Heart left ventricle (tissue), 13 donors: Measurements from ENCODE around the gene NIPAL3.

Experiments
- POLR2A ChIP-seq, 2 donors: fragments of 450-650 bp; IDR thresholded peaks; one replicate each; pipeline ENCODE4 v1.6.1; 2017; ENCODE audit warnings: antibody characterized with exemption in 2 of 2, mild to moderate bottlenecking in 2 of 2, moderate library complexity in 2 of 2
- TF ChIP-seq, protein P1 (sequence below), 12 donors: fragments of 200-600 bp; sonication (generic) in 4 of 12; IDR thresholded peaks; one replicate each; pipeline versions ENCODE4 v1.5.0 to v1.8.0; 2018 to 2022; ENCODE audit warnings: antibody characterized with exemption in 12 of 12, mild to moderate bottlenecking in 5 of 12
- donor health status: ischemic (EF 13 %, LVEDD 7.1; RV severe dilation, severe dysfunction).
- donor health status: DM: no; HTN: yes; CAD: no.
- donor health status: DM: no; HTN: no; CAD: no.
- donor health status: ischemic (EF 25% LVEDD 6.9; RV normal size, moderate dysfunction).
- donor health status: ischemic (EF 25% LVEDD 5.7; RV mildly dilated, moderate dysfunction).
- donor health status: ischemic (EF 35%, LVEDD 5.7; RV mildly dilated, moderate dysfunction).
- donor health status: nonischemic (EF 11% LVEDD 7.7; RV severe dilation, severe dysfunction).
- donor health status: DM: yes; HTN: yes; CAD: no.
- donor health status: PGD.
- donor health status: ischemic (EF 29% LVEDD 5.4; RV normal size, mild dysfunction).
- donor health status: nonischemic (EF 23%, LVEDD 6.1; RV moderate dilation, normal function).

GRCh38 chr1:24477309-24477708 lies 61.7 kb downstream of the NIPAL3 start:
- TF ChIP-seq, protein P1, sequence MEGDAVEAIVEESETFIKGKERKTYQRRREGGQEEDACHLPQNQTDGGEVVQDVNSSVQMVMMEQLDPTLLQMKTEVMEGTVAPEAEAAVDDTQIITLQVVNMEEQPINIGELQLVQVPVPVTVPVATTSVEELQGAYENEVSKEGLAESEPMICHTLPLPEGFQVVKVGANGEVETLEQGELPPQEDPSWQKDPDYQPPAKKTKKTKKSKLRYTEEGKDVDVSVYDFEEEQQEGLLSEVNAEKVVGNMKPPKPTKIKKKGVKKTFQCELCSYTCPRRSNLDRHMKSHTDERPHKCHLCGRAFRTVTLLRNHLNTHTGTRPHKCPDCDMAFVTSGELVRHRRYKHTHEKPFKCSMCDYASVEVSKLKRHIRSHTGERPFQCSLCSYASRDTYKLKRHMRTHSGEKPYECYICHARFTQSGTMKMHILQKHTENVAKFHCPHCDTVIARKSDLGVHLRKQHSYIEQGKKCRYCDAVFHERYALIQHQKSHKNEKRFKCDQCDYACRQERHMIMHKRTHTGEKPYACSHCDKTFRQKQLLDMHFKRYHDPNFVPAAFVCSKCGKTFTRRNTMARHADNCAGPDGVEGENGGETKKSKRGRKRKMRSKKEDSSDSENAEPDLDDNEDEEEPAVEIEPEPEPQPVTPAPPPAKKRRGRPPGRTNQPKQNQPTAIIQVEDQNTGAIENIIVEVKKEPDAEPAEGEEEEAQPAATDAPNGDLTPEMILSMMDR (IDR thresholded peaks at IDR 0.05), result no peak
- TF ChIP-seq POLR2A (IDR thresholded peaks at IDR 0.05), result no peak
